ENCODE results near the gene TLCD5. TPM values are rescaled to one million over a fixed set of nuclear protein-coding genes. Genes with fewer than 3 reads are reported as not detected.

The TLCD5 gene
- total RNA-seq, 4 donors from 2014 or later, result 0.72 to 1.7 (median 1.5) TPM

GRCh38 chr11:120336641-120337354 lies 11.7 kb downstream of the TLCD5 start:
- TF ChIP-seq POLR2A (IDR thresholded peaks at IDR 0.05), result no peak
- TF ChIP-seq CTCF (IDR thresholded peaks at IDR 0.05), result no peak
- peak overlapping the region; percentile 64 for H3K4me3 ChIP-seq (ENCODE audit: low read depth, poor library complexity, severe bottlenecking)
- intact Hi-C loops (cut with DNase I; ENCODE audit: low total_unique reads), result no loop called here
- 0% methylated on average over 29 to 48 of the region's 56 CpGs for WGBS, 2 donors
- peak; percentile 44 to 93 for DNase-seq (ENCODE audit: low spot score in 2 of 2)

DNA sequence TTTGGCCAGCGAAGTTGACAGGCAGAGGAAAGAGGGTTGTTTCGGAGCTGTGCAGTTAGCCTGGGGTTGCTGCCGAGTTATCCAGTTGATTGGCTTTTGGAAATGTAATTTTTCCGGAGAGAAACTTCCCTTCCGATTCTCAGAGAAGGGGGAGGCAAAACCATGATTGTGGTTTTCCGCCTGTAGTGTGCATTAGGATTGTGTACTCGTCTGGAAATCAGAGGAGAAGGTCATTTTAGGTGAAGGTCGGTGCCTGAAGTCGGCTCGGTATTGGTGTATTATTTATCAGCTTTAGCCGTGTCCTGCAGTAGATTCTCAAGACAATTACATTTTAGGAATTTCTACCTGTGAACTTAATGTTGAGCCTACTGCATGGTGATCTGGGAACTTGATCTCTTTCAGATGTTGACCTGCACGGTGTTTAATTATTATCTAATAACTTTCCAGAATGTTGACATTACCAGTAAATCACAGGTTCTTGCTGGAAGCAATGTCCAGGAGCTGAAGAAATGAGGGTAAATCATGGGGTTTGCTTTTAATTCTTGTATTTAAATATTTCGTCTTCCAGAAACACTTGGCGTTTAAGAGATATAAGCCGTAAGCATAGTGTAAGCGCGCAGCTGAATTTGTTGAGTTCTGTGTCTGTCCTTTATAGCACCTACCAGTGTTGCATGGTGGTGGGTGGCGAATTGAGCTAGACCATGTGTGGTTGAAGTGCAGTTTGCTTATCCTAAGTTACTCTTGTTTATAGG lies 12.4 kb downstream of the TLCD5 start:
- WGBS, 2 donors, result 4 to 6% methylated on average over 18 of the region's 18 CpGs
- intact Hi-C loops (cut with DNase I; ENCODE audit: low total_unique reads), result no loop called here
- H3K4me3 ChIP-seq (ENCODE audit: low read depth, poor library complexity, severe bottlenecking), result peak overlapping the region; percentile 64
- DNase-seq (ENCODE audit: low spot score in 2 of 2), result no peak
- no peak for TF ChIP-seq CTCF (IDR thresholded peaks at IDR 0.05)
- no peak for TF ChIP-seq POLR2A (IDR thresholded peaks at IDR 0.05)

DNA sequence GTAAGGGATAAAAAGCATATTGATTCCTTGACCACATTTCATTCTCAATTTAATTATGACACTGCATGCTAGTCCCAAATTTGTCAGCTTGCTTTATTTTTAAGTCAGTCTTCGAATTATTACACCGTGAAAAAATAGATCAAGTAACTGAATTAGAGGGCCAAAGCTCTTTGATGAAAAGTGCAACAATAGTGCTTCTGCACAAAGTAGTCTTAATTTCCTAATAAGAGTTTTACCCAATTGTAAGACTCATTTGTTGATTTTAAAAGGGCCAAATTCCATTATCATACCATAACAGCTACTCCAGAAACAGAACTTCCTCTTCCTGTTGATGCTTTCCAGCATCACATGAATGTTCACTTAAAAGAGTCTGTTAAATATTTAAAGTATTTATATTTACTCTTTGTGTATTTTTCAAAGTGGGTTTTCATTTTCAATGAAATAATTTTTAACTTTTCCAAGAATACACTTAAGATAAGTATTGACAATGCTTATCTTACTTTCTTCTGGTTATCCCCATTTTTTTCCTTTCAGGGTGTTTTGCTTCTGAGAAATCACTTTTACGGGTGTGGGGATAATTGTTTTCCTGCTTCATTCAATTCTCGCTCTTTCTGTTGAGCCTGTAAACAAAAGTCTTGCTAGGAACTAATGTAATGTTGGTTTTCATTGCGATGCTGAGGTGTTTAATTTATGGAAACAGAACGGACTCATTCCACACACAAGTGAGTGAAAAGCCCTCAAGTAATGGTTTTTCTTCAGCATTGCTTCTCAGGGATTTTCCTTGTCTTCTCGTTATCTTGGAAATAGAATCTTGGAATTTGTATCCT lies 13.2 kb downstream of the TLCD5 start:
- intact Hi-C loops (cut with DNase I; ENCODE audit: low total_unique reads), result no loop called here
- TF ChIP-seq CTCF (IDR thresholded peaks at IDR 0.05) (no peak), POLR2A (IDR thresholded peaks at IDR 0.05) (no peak)
- 6 to 13% methylated on average over 7 of the region's 7 CpGs for WGBS, 2 donors
- no peak overlapping the region for H3K4me3 ChIP-seq (ENCODE audit: low read depth, poor library complexity, severe bottlenecking)
- DNase-seq (ENCODE audit: low spot score in 2 of 2), result no peak

- WGBS, 2 donors, result 3 to 9% methylated on average over 6 of the region's 6 CpGs
- TF ChIP-seq CTCF (IDR thresholded peaks at IDR 0.05), result no peak
- no peak for TF ChIP-seq POLR2A (IDR thresholded peaks at IDR 0.05)
- H3K4me3 ChIP-seq (ENCODE audit: low read depth, poor library complexity, severe bottlenecking), result no peak overlapping the region
- intact Hi-C loops (cut with DNase I; ENCODE audit: low total_unique reads), result no loop called here
- DNase-seq (ENCODE audit: low spot score in 2 of 2), result peak in 1 of 2 donors; percentile 51
Measured at GRCh38 chr11:120339394-120339890, 14.3 kb downstream of the TLCD5 start.

GRCh38 chr11:120340529-120340928 lies 15.4 kb downstream of the TLCD5 start:
- no peak for DNase-seq (ENCODE audit: low spot score in 2 of 2)
- WGBS, 2 donors, result 27 to 30% methylated on average over 2 of the region's 2 CpGs
- H3K4me3 ChIP-seq (ENCODE audit: low read depth, poor library complexity, severe bottlenecking), result no peak overlapping the region
- intact Hi-C loops (cut with DNase I; ENCODE audit: low total_unique reads), result no loop called here
- TF ChIP-seq CTCF (IDR thresholded peaks at IDR 0.05) (no peak), POLR2A (IDR thresholded peaks at IDR 0.05) (no peak)

Measured in lower leg skin (tissue), 4 donors.